Epidermal melanocyte (primary cell): ENCODE measurements around the gene TWSG1.
"Not testable (repeated sequence)": the region's sequence is repeated elsewhere in the genome, so short reads cannot be mapped to it uniquely, and the experiment has no call there.

Source experiments
- DNase-seq: peaks from one replicate; pipeline ENCODE4 v3.0.0; 2011; ENCODE audit warnings: low spot score; ENCODE audit not compliant: insufficient read length

TWSG1 gene

GRCh38 chr18:9334973-9335696 lies 562 bp downstream of the TWSG1 start:
- no peak for DNase-seq

DNA sequence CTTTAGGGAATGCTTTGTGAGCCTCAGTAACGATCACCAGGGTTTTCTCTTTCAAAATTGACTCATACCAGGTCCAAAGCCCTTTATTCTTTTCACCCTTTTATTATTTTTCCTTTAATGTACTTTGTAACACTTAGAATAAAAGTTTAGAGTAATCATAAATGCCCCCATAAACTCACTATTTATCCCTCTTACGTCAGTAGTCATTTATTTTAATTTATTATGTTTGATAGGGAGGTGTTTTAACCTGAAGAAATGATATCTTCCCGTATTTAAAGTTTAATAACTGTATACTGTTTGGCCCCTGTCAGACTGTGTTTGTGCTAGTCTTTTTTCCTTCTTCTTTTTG lies 1.1 kb downstream of the TWSG1 start:
- DNase-seq, result no peak

DNA sequence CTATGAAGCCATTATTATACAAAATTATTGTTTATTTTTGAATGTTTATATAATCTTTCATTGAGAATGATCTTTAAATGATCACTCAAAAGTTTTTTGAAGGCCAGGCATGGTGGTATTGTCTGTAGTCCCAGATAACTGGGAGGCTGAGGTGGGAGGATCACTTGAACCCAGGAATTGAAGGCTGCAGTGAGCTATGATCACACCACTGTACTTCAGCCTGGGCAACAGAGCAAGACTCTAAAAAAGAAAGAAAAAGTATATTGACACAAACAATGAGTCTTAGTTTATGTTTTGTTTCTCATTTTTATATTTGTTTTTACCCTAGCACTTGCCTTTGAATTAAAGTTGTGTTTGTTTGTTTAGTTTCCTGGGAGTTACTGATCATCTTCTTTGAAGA lies 2.3 kb downstream of the TWSG1 start:
- no peak for DNase-seq

DNA sequence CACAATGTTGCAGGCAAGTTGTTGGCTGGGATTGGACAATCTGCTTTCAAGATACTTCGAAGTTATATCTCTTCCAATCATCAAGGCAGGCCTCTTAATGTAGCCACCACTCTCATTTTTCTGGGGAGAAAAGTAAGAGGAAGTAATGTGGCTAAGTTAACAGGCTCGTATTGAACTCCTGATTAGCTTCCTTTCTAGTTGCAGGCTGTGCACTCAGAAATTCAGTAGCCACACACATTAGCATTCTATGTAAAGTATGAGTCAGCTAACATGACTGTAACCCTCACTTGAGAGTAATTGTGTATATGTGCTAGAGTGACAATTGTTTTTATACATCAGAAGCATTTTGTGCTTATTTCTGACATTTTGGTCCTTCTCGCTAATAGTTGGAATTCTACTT lies 3.3 kb downstream of the TWSG1 start:
- DNase-seq, result no peak

- DNase-seq, result no peak
These were observed 5.9 kb downstream of the TWSG1 start for GRCh38 chr18:9340472-9340871.

DNA sequence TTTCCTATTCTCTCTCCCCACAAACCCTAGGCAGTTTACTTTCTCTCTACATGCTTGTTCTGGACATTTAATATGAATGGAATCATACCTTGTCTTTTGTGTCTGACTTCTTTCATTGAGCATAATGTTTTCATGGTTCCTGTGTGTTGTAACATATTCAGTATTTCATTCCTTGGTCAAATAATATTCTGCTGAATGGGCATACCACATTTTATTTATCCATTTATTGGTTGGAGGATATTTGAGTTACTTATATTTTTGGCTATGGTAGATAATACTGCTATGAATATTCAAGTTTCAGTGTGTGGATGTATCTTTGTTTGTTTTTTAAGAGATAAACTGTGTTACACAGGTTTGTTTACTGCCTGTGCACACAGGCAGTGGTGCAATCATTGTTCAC lies 9.0 kb downstream of the TWSG1 start:
- DNase-seq, result no peak

DNA sequence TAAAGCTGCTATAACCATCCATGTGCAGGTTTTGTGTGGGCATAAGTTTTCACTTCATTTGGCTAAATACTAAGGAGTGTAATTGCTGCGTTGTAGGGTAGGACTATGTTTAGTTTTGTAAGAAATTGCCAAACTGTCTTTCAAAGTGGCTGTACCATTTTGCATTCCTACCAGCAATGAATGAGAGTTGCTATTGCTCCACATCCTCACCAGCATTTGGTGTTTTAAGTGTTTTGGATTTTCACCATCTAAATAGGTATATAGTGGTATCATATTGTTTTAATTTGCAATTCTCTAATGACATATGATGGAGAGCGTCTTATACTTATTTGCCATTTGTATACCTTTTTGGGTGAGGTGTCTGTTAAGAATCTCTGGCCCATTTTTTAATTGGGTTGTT lies 12.2 kb downstream of the TWSG1 start:
- no peak for DNase-seq

DNA sequence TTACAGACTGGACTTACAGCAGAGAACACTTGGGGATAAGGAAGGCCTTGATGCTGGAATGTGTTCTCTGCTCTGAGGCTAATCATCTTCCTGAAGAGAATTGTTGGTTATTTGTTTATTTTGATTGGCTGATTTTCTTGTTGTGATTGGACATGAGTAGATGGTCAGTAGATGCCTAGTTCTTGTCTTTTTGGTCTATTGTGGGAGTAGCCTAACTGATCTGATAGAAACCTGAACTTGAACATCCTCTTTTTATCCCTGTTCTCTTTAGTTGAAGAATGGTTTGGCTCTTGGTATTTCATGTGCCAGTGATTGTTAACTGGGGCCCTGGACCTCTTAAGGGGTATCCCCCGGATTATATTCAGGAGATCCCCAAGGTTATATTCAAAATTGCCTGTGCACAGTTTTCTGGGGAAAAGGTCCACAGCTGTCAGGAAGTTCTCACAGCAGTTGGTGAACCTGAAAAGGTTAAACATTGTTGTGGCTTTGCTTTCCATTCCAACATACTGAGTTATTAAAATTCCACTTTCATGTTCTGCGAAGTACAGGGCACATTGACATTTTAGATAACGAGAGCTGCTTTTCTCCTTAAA lies 13.6 kb downstream of the TWSG1 start:
- DNase-seq, result no peak

DNA sequence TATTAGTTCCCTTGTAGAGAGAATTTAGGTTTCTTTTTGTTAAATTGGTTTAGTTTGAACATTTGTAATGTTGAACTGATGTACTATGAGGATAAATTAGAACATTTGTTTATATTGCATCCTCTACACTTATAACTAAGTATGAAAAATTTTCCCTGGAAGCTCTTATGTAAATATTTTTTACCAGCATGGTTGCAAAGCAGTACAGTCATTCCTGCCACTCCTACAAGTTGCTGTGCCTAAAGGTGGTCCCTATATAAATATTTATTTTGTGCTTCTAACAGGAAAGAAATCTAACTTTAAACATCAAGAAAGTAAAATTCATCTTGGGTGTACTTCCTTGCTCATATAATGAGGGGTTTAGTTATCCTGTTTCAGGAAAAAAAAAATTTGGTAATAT lies 14.2 kb downstream of the TWSG1 start:
- no peak for DNase-seq

DNA sequence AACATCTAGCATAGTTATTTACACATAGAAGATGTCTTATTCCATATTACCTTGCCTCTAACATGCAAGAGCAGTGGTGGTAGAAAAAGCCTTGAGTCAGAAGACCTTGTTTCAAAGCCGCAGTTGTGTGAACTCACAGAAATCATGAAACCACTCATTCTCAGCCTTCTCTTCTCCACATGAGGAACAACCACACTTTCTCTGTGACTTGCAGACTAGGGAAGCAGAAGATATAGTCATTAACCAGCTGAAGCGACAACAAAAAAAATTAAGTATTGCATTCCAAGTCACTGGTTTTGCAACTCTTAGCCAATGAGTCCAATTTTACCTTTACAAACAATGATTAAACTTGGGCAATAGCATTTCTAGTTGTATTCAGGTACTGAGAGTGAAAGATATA lies 19.0 kb downstream of the TWSG1 start:
- no peak for DNase-seq

DNA sequence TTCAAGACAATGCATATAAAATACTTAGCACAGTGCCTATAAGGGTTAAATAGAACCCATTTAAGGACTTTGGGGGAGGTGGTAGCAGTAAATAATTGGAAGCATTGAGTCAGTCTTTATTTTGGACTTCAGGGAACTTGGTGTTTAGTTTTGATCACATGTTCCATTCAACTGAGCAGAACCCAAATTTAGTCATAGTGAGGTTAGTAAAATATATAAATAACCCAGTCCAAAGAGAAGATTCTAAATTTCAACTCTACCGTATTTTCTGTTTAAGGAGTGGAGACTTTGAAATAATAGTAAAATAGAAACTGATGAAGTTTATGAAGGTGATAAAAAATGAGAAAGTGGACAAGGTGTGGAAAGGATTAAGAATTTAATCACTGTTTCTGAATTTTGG lies 19.7 kb downstream of the TWSG1 start:
- DNase-seq, result no peak

DNA sequence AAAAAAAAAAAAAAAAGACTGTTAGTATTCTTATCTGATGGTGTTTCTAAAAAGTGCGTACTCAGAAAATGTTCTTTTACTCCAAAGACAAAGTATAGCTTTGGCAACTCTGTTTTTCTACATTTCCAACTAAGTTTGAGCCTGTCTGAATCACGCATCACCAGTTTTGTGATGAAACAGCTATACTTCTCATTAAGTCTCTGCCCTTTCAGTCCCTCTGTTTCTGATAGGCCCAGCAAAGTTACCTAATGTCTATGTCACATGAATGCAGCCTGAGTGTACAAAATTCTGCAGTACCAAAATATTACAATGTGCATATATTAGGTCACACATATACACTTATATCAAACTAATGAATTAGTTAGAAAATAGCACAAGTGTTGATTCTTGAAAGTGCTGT lies 22.4 kb downstream of the TWSG1 start:
- no peak for DNase-seq

GRCh38 chr18:9359796-9360195 lies 25.2 kb downstream of the TWSG1 start:
- DNase-seq, result no peak

DNA sequence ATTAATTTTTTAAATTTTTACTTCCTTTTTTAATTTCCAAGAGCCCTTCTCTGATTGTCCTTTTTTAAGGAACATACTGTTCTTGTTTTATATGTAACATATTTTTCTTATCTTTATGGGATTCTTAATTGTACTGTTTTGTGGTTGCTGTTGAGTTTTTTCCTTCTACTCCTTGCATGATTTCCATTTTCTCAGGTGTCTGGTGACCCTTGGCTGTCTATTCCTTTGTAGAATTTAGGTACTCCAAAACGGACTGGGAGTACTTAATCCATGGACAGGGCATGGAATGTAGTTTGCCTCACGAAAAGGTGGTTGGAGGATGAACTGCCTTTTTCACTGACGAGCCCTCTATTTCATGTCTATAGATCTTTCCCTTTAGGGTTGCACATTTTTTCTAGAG lies 26.6 kb downstream of the TWSG1 start:
- DNase-seq, result no peak

DNA sequence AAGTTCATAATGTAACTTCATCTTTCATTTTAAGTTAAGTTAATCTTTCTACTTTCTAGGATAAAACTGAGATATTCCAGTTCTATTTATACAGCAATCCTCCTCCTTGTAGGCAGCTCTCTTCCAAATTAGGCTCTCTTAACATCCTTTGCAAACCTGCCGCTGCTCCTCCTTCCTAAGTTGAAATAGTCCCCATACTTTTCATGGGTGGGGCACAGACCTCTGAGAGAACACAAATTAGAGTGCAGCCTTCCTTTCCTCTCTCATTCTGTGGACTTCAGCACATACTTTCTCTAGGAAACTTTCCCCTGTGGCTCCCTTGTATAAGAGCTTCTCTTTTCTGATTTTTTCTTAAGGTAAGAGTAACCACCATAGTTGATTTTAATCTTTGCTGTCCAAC lies 28.3 kb downstream of the TWSG1 start:
- no peak for DNase-seq

DNA sequence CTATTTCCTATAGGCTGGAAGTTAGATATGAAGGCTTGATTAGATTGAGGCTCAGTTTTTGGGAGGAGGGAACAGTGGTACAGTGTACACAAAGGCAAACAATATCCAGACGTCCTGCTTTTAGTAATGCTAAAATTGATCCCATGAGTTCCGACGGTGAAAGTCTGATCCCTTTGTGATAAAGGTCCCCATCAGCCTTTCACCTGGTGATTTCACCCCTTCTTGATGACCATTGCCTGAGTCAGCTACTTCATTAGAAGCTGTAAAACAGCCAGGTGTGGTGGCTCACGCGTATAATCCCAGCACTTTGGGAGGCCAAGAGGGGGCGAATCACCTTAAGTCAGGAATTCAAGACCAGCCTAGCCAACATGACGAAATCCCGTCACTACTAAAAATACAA lies 29.7 kb downstream of the TWSG1 start:
- no peak for DNase-seq

GRCh38 chr18:9365406-9365805 lies 30.8 kb downstream of the TWSG1 start:
- DNase-seq, result no peak

GRCh38 chr18:9366126-9366714 lies 31.6 kb downstream of the TWSG1 start:
- DNase-seq, result no peak

- DNase-seq, result not testable (repeated sequence)
These were observed 38.7 kb downstream of the TWSG1 start for GRCh38 chr18:9373254-9373653.

GRCh38 chr18:9379118-9379517 lies 44.5 kb downstream of the TWSG1 start:
- DNase-seq, result no peak

DNA sequence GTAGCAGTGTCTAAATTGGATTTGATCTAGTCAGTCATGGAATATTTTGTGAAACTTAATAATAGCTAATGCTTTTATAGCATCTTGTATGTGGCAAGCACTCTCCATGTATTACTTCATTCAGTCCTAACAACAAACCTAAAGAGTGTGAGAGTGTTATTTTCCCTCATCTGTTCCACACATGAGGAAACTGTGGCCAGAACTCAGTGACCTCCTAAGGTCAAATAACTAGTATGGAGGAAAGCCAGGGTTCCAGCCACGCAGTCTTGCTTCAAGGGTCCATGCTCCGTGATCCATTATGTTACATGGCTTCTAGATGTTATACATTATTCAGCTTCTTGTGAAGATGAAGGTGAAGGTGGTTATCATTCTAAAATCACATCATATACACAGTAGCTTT lies 45.5 kb downstream of the TWSG1 start:
- no peak for DNase-seq

DNA sequence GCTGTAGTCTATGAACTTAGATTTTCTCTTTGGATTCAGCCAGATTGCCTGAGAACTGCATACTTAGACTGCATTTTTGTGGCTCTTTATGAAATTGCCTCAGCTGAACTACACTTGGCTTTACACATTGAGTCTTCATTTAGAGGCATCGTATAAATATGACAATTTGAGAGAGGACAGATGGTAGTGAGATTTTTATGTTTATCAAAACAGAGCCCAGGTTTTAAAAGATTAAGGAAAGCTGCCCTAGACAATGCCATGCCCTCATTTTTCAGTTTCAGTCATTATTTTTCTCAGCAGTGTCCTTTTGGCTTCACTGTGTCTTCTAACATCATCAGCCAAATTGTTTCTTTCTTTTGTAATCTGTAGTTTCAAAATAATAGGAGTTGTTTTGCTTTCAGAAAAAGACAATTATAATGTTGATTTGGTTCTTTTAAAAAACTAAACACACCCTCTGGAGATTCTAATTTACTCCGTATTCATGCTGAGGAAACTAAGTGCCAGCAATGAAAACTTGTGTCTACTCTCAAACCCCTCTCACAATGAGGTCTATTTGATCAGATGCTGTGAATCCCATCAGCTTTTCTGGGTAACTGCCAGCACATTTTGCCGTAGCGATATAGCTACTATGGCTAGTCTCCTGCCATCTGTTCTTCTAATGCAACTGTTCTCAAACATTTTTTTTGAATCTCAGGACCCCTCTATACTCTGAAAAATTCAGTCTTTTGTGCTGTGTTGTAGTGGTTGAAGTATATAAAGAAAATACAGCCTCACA lies 46.2 kb downstream of the TWSG1 start:
- DNase-seq, result no peak
